ENCODE measurements around the gene UPP1. TPM values are rescaled to one million over a fixed set of nuclear protein-coding genes. Genes with fewer than 3 reads are reported as not detected.

Gene UPP1
- total and polyA plus RNA-seq, 10 of the 15 experiments (the other 5 are each of a cell fraction or from before 2014, with no cell fraction given): 0.93 to 7.9 (median 3.8) TPM

- TF ChIP-seq REST (IDR thresholded peaks at IDR 0.05; ENCODE audit: low read depth, low read length) (no peak), ATF2 (IDR thresholded peaks at IDR 0.05; ENCODE audit: low read length) (no peak), JUND (IDR thresholded peaks at IDR 0.05; ENCODE audit: low read depth, low read length) (no peak), SMC3 (IDR thresholded peaks at IDR 0.05; ENCODE audit: borderline replicate concordance, low read length) (no peak), CREM (IDR thresholded peaks at IDR 0.05; ENCODE audit: low read depth) (no peak), POLR2AphosphoS5 (IDR thresholded peaks at IDR 0.05; ENCODE audit: low read length) (no peak), DPF2 (IDR thresholded peaks at IDR 0.05) (no peak), HDAC2 (IDR thresholded peaks at IDR 0.05) (no peak), CREB1 (IDR thresholded peaks at IDR 0.05; ENCODE audit: low read depth) (no peak)
Observed at GRCh38 chr7:48040944-48041652, 48.0 kb upstream of the UPP1 start (continued).

GRCh38 chr7:48041653-48041970 is 47.5 kb upstream of the UPP1 start:
- BruUV-seq (replicated peaks): no TSS peak
- Histone ChIP-seq H2AFZ (ENCODE audit: control insufficient read depth, low read depth, low read length) (no peak overlapping the region), H3K4me2 (ENCODE audit: control insufficient read depth, insufficient read depth) (no peak overlapping the region), H4K20me1 (ENCODE audit: control insufficient read depth, insufficient read depth) (no peaks in the 10 kb centered on the region), H3K9ac (ENCODE audit: control insufficient read depth, insufficient read depth, low read length) (no peak overlapping the region), H3K4me1 (ENCODE audit: control insufficient read depth, insufficient read depth, low read length) (no peaks in the 10 kb centered on the region), H3K27ac (ENCODE audit: control insufficient read depth, insufficient read depth) (no peak overlapping the region), H3K36me3 (ENCODE audit: control insufficient read depth in 2 of 2, insufficient read depth in 2 of 2, low read length in 1 of 2) (no peaks in the 10 kb centered on the region), H3K79me2 (ENCODE audit: control insufficient read depth, insufficient read depth, low read length) (no peaks in the 10 kb centered on the region), H3K9me3 (replicated peaks; ENCODE audit: control insufficient read depth, insufficient read depth, low read length) (no peaks in the 10 kb centered on the region), H3K27me3 (replicated peaks in 1 of 2; ENCODE audit: control insufficient read depth in 2 of 2, insufficient read depth in 2 of 2, low read length in 1 of 2) (0 out of 4 replicates have a peak, but pooled peaks cover 0 to 2% of the 10 kb centered on the region in 2 experiments), H3K4me3 (no peak overlapping the region)
- 60% methylated on average over 3 of the region's 3 CpGs for WGBS (ENCODE audit: insufficient coverage, insufficient replicate concordance, low lambda C conversion rate, missing lambda C conversion rate)
- SMC1A ChIA-PET (ENCODE audit: uncharacterized antibody, unreplicated experiment): no interaction called here
- DNase-seq (ENCODE audit: low read depth, low spot score) (no peak), ATAC-seq (no peak), FAIRE-seq (no peak)
- RAD21 ChIA-PET (ENCODE audit: unreplicated experiment): no interaction called here
- CTCF ChIA-PET: no interaction called here
- in situ Hi-C loops (cut with MboI): no loop called here
- POLR2A ChIA-PET: no interaction called here
- intact Hi-C loops (cut with micrococcal nuclease; ENCODE audit: unreplicated experiment): no loop called here
- no peak for TF ChIP-seq CHD2 (IDR thresholded peaks at IDR 0.05; ENCODE audit: borderline replicate concordance, low read depth, low read length)
- TF ChIP-seq ASH2L (IDR thresholded peaks at IDR 0.05; ENCODE audit: borderline replicate concordance, low read depth): no peak
- no peak for TF ChIP-seq EZH2 (IDR thresholded peaks at IDR 0.05; ENCODE audit: borderline replicate concordance, control insufficient read depth, low read depth, low read length)
- no peak for TF ChIP-seq JUNB (IDR thresholded peaks at IDR 0.05)
- TF ChIP-seq RCOR1 (conservative IDR thresholded peaks at IDR 0.05; ENCODE audit: low read depth, low read length): no peak
- no peak for TF ChIP-seq DPF2 (IDR thresholded peaks at IDR 0.05)
- TF ChIP-seq NR2C1 (IDR thresholded peaks at IDR 0.05): no peak
- no peak for TF ChIP-seq ZNF592 (IDR thresholded peaks at IDR 0.05)
